CD4-positive, alpha-beta T cell treated with Interferon gamma for 1 hour (primary cell): Measurements from ENCODE around the gene RNF169.
"Not testable (repeated sequence)": the region's sequence is repeated elsewhere in the genome, so short reads cannot be mapped to it uniquely, and the experiment has no call there.

Experiments
- DNase-seq: peaks from one replicate; pipeline ENCODE4 v3.0.0-alpha.2; 2020

Gene RNF169

GRCh38 chr11:74730571-74731260 is 17.9 kb upstream of the RNF169 start:
- DNase-seq: no peak

DNA sequence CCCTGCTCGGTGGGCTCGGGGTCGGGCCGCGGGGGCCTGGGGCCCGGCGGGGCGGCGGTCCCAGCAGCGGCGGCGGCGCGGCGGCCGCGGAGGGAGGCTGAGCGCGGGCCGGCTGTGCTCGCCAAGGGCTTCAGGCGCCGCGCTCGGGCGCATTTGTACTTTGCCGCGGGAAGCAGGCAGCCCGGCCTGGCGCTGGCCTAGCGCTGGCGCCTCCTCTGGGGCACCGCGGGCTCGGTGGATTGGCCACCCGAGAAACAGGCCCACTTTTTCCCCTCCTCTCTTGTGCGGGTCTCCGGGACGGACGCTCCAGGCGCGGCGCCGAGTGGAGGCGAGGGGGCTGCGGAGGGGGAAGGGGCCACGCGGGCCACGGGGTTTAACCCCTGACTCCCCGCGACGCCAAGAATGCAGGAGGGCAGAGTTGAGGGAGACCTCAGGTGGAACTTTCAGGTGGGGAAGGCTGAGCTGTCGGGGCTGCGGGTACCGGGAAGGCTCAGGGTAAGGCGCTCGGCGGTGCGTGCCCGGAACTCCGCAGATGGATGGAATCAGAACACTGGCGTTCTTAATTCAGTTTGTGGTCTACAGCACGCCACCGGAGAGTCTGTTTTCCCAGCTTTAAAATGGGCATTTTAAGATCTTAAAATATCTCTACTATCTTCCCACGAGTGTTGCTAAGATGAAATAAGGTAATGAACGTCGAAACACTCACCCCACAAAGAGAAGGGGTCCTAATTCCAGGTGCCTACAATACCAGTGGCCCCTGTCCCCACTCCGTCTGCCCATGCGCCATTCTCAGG is 17.2 kb upstream of the RNF169 start, which contains the start of gene CHRDL2:
CHRDL2 (minus strand) TSS at position 126 of the 794 bp plus-strand sequence. CDS start 538 bp downstream, outside the sequence.
- DNase-seq: no peak

DNA sequence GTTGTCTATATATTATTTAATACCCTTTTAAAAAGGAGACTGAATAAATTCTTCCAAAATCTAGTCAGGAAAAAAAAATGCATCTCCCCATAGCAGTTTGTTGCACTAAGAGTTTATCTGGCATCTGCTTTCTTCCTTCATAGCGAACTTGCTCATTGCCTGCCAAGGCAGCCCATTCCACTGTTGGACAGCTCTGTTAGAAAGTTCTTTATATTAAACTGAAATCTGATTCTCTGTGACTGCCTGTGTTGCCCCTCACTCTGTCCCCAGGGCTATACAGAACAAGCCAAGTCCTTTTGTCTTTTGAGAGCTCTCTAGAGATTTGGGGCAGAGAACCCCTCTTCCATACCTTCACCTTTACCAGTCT is 14.1 kb upstream of the RNF169 start:
- DNase-seq: no peak

- DNase-seq: no peak
These were observed 13.2 kb upstream of the RNF169 start for GRCh38 chr11:74735365-74735928.

DNA sequence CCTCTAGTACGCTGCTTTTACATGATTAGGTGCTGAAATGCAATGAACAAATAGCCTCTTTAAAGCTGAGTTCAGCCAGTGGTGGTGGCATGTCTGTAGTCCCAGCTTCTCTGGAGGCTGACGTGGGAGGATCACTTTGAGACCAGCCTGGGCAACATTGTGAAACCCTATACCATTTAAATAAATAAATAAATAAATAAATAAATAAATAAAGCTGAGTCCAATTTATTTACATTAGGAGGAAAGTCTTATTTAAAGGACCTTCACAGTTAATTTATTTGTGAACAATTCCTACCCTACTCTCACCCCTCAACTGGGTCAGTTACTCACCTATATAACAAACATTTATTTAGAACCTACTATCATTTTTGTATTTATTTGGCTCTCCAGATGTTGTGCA is 12.6 kb upstream of the RNF169 start:
- DNase-seq: no peak

- peak; percentile 31 for DNase-seq
These were observed 8.9 kb upstream of the RNF169 start for GRCh38 chr11:74739546-74740270.

GRCh38 chr11:74742070-74742469 is 6.6 kb upstream of the RNF169 start:
- DNase-seq: no peak

DNA sequence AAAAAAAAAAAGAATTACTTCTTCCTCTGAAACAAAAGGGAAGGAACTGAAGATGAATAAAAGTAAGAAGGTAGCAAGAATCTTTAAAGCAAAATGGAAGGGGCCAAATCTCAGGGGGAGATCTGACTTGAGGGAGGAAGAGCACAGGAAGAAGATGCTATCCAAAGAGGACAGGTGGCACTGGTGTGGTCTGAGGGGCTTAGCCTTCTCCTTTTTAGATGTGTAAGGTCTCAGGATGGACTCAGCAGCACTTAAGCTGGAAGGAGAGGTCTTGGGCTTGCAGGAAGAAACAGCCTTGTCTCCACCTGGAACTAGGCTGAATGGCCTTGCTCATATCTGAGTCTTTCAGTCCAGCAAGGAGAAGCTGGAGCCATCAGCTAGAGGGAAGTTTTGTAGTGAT is 5.0 kb upstream of the RNF169 start:
- no peak for DNase-seq

DNA sequence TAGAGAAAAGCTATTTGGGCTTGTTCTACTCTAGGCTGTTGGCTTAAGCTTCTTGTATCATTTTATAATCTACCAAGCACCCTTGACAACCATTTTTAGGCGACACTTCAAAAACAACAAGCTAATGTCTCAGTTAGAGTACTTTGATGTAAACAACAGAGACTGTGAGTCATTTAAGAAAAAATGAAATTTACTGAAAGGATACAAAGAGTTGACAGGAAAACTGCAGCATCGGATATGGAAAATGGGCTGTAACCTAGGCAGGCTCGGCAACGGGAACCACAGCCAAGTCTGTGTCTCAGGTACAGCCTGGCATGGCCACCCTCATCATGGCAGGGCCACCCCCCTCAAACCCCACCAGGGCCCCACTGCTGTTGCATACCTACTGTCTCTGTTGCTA is 4.4 kb upstream of the RNF169 start:
- DNase-seq: no peak

- no peak for DNase-seq
These were observed 1.8 kb upstream of the RNF169 start for GRCh38 chr11:74746868-74747267.

- peak; percentile 35 for DNase-seq
These were observed 697 bp downstream of the RNF169 start for GRCh38 chr11:74749127-74749964.

DNA sequence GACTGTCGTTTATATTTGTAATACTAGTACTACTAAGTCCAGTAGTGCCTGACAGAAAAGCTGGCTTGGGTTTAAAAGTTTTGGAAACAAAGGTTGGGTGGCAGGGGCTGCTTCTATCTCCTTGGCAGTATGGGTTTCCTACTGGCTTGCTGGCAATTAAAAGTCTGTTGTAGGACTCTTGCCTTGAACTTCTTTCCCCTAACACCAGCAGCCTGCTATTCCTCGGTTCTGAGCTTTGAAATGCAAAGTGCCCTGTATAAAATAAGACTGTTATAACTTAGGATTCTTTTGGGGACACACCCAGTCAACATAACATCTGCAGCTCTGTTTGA is 1.3 kb downstream of the RNF169 start:
- no peak for DNase-seq

GRCh38 chr11:74750598-74750997 is 1.9 kb downstream of the RNF169 start:
- DNase-seq: not testable (repeated sequence)

DNA sequence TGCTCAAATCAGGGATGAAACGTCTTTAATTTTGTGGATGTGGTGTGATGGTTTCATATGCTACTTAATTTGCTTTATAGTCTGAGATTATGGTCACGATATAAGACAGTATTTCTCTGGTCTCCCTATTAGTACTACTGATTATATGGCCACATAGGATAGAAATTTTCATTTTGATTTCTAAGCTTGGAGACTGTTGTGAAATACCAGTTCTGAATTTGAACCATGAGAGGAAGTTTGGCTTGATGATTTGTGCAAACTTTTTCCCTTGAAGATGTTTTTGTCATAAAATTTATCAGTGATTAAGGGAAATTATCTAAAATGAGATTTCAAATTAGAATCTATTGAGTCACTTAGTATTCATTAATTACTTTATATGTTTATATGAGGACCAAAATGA is 2.7 kb downstream of the RNF169 start:
- DNase-seq: no peak

- DNase-seq: no peak
These were observed 6.0 kb downstream of the RNF169 start for GRCh38 chr11:74754507-74755252.

GRCh38 chr11:74755395-74755995 is 6.8 kb downstream of the RNF169 start:
- DNase-seq: no peak

- DNase-seq: no peak
These were observed 7.9 kb downstream of the RNF169 start for GRCh38 chr11:74756571-74756970.

DNA sequence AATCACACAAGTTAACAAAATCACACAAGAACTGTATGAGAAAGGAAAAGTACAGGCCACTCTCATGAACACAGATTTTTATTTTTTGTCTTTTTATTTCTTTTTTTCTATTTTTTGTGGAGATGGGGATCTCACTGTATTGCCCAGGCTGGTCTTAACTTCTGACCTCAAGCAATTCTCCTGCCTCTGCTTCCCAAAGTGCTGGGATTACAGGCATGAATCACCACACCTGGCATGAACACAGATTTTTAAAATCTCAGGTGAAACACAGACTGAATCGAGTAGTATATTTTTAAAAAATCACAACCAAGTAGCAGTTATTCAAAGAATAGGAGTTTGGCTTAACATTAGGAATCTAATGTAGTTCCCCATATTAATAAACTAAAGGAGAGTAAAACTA is 18.3 kb downstream of the RNF169 start:
- no peak for DNase-seq

DNA sequence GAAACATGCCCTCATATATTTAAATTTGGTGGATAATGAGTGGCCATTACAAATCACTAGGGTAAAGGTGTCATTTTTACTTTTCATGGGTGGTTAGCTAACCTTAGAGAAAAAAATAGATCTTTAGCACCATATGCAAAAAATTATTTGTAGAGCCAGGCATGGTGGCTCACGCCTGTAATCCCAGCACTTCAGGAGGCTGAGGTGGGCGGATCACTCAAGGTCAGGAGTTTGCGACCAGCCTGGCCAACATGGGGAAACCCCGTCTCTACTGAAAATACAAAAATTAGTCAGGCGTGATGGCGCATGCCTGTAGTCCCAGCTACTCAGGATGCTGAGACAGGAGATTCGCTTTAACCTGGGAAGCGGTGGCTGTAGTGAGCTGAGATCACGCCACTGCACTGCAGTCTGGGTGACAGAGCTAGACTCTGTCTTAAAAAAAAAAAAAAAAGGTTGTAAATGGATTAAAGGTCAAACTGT is 19.6 kb downstream of the RNF169 start:
- not testable (repeated sequence) for DNase-seq

- no peak for DNase-seq
These were observed 20.5 kb downstream of the RNF169 start for GRCh38 chr11:74769055-74769707.

DNA sequence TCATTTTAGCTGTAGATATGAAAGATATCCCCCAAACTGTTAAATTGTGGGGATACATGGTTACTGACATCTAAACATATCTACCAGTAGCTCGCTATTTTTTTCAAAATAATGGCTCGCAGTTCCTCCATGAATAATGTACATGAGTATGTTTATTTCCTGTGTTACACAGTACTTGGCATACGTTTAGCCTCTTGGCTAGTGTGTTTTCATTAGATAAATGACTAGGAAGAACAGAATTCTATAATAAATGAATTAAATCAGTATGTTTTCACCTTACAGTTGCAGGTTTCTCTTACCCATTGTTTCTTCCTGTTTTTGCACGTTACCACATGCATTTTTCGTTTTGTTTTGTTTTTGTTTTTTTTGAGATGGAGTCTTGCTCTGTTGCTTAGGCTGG is 21.8 kb downstream of the RNF169 start:
- DNase-seq: no peak
